A673 (cell line): Measurements from ENCODE around the gene ARNT2. TPM values are rescaled to one million over a fixed set of nuclear protein-coding genes. Genes with fewer than 3 reads are reported as not detected.

ENCODE experiments used
- BruUV-seq: library from RNA; stranded (reverse); fragments of 400-500 nt; replicated peaks from 2 replicates; lab custom pipeline; 2021; lab: Mats Ljungman, UMichigan
- CTCF ChIA-PET: fragments of 300-600 bp; sonication (Branson Sonifier 250); formaldehyde crosslinking; loops from one replicate; lab custom pipeline; 2022; ENCODE audit warnings: antibody characterized with exemption; lab: Charles Lee
- POLR2A ChIA-PET: fragments of 300-600 bp; sonication (Branson Sonifier 250); formaldehyde crosslinking; loops from one replicate; lab custom pipeline; 2022; ENCODE audit warnings: antibody characterized with exemption; ENCODE audit not compliant: low non-redundant PET; lab: Charles Lee
- DNase-seq: peaks from one replicate; pipeline ENCODE4 v3.0.0-alpha.2; 2015; ENCODE audit warnings: low spot score
- H3K27ac ChIP-seq: fragments of 200-600 bp; sonication (generic); 2 replicates; pipeline ENCODE4 v1.5.1; 2016; ENCODE audit warnings: mixed run types, low read depth, mild to moderate bottlenecking, mixed read lengths, antibody characterized with exemption, low read length; ENCODE audit not compliant: poor library complexity, severe bottlenecking
- H3K27me3 ChIP-seq: fragments of 200-600 bp; sonication (generic); replicated peaks from 2 replicates; pipeline ENCODE4 v1.6.1; 2017; ENCODE audit warnings: mixed run types, low read depth, mild to moderate bottlenecking, mixed read lengths, antibody characterized with exemption, low read length; ENCODE audit not compliant: insufficient read depth, poor library complexity
- H3K36me3 ChIP-seq: fragments of 200-600 bp; sonication (generic); 2 replicates; pipeline ENCODE4 v1.6.1; 2016; ENCODE audit warnings: mixed run types, mild to moderate bottlenecking, mixed read lengths, antibody characterized with exemption, low read length; ENCODE audit not compliant: insufficient read depth, poor library complexity, severe bottlenecking
- H3K4me1 ChIP-seq: fragments of 200-600 bp; sonication (generic); 2 replicates; pipeline ENCODE4 v1.6.1; 2017; ENCODE audit warnings: mixed run types, mild to moderate bottlenecking, mixed read lengths, antibody characterized with exemption, low read length; ENCODE audit not compliant: insufficient read depth, poor library complexity, severe bottlenecking
- H3K4me3 ChIP-seq: fragments of 200-600 bp; sonication (generic); 2 replicates; pipeline ENCODE4 v1.5.1; 2016; ENCODE audit warnings: low read depth, mixed run types, mild to moderate bottlenecking, mixed read lengths, low read length; ENCODE audit not compliant: poor library complexity, severe bottlenecking
- H3K9me3 ChIP-seq: fragments of 200-600 bp; sonication (generic); 2 replicates; pipeline ENCODE4 v1.6.1; 2016; ENCODE audit warnings: mixed run types, low read depth, mild to moderate bottlenecking, mixed read lengths, antibody characterized with exemption, low read length; ENCODE audit not compliant: poor library complexity, severe bottlenecking
- EZH2 ChIP-seq: fragments of 200-600 bp; sonication (generic); IDR thresholded peaks from 2 replicates; pipeline ENCODE4 v1.6.1; 2017; ENCODE audit warnings: borderline replicate concordance, low read depth, mild to moderate bottlenecking, mixed read lengths, antibody characterized with exemption, low read length; ENCODE audit not compliant: poor library complexity, severe bottlenecking
- intact Hi-C: fragments of 100-400 bp; cut with micrococcal nuclease; formaldehyde crosslinking; loops from one replicate; pipeline ENCODE4 v1.10.0; 2022; ENCODE audit not compliant: unreplicated experiment
- total RNA-seq: library from RNA; stranded (reverse); gene quantifications from 2 replicates; pipeline ENCODE4 v1.2.3, GENCODE V29; 2021
- TF ChIP-seq, protein P1 (sequence below): fragments of 300-800, 200-600 bp; sonication (generic); conservative IDR thresholded peaks from 2 replicates; pipeline ENCODE4 v1.5.1; 2017; ENCODE audit warnings: low read depth, mild to moderate bottlenecking, antibody characterized with exemption, low read length, moderate library complexity, mixed read lengths

ARNT2 gene
- total RNA-seq, 1 experiment from 2014 or later = 2.1 TPM

DNA sequence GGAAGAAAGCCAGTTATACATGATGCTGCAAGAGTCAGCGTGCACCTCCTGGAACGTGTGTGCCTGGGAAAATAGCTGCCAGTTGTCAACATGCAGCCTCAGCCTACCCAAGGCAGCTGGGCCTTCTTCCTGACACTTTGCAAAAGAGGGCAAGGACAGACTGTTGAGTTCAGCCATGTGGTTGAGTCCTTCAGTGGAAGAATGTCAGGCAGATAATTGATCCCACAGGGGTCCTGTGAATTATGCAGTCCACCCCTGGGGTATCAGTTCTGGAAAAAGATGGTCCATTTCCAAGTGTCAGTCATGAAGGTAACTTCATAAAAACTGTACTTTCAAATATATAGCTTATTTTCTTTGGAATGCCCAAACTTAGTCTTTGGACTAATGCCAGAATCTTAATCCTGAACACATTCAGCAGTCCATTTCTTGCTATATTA lies 79.6 kb downstream of the ARNT2 start:
- Histone ChIP-seq H3K36me3 (no peaks in the 10 kb centered on the region), H3K4me1 (no peaks in the 10 kb centered on the region), H3K27ac (no peak overlapping the region), H3K9me3 (no peaks in the 10 kb centered on the region), H3K27me3 (no peaks in the 10 kb centered on the region), H3K4me3 (no peak overlapping the region)
- CTCF ChIA-PET = no interaction called here
- intact Hi-C loops = no loop called here
- BruUV-seq = no TSS peak
- POLR2A ChIA-PET = no interaction called here
- no peak for DNase-seq
- TF ChIP-seq, protein P1, sequence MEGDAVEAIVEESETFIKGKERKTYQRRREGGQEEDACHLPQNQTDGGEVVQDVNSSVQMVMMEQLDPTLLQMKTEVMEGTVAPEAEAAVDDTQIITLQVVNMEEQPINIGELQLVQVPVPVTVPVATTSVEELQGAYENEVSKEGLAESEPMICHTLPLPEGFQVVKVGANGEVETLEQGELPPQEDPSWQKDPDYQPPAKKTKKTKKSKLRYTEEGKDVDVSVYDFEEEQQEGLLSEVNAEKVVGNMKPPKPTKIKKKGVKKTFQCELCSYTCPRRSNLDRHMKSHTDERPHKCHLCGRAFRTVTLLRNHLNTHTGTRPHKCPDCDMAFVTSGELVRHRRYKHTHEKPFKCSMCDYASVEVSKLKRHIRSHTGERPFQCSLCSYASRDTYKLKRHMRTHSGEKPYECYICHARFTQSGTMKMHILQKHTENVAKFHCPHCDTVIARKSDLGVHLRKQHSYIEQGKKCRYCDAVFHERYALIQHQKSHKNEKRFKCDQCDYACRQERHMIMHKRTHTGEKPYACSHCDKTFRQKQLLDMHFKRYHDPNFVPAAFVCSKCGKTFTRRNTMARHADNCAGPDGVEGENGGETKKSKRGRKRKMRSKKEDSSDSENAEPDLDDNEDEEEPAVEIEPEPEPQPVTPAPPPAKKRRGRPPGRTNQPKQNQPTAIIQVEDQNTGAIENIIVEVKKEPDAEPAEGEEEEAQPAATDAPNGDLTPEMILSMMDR = no peak
- TF ChIP-seq EZH2 = no peak

DNA sequence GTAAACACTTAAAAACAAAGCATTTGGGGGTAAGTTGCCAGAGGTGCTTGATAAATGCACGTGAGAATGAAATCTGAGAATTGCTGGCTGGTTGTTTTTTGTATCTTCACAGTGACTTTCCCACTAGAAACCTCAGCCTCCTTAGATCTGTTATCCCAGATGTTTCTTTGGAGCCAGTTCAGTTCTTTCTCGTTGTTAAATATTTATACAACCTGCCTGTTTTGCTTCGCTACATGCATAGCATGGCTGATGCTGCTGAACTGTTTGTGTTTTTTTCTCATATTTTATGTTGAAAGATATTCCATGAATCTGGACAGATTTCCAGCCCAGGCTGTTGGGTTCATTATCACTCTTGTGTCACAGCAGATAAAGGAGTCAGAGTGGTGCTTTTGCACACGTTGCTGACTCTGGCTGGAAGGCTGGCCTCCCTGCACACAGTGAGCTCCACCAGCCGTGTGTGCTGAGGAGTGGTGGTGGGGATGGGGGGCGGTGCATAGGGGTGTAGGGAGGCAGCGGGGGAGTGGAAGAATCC lies 80.2 kb downstream of the ARNT2 start:
- no TSS peak for BruUV-seq
- intact Hi-C loops = no loop called here
- no peak for DNase-seq
- H3K9me3 ChIP-seq = no peaks in the 10 kb centered on the region
- no peaks in the 10 kb centered on the region for H3K36me3 ChIP-seq
- no peak overlapping the region for H3K27ac ChIP-seq
- H3K4me1 ChIP-seq = no peaks in the 10 kb centered on the region
- ChIA-PET POLR2A (no interaction called here), CTCF (no interaction called here)
- no peak for TF ChIP-seq EZH2
- TF ChIP-seq, protein P1 = no peak
- no peak overlapping the region for H3K4me3 ChIP-seq
- no peaks in the 10 kb centered on the region for H3K27me3 ChIP-seq

DNA sequence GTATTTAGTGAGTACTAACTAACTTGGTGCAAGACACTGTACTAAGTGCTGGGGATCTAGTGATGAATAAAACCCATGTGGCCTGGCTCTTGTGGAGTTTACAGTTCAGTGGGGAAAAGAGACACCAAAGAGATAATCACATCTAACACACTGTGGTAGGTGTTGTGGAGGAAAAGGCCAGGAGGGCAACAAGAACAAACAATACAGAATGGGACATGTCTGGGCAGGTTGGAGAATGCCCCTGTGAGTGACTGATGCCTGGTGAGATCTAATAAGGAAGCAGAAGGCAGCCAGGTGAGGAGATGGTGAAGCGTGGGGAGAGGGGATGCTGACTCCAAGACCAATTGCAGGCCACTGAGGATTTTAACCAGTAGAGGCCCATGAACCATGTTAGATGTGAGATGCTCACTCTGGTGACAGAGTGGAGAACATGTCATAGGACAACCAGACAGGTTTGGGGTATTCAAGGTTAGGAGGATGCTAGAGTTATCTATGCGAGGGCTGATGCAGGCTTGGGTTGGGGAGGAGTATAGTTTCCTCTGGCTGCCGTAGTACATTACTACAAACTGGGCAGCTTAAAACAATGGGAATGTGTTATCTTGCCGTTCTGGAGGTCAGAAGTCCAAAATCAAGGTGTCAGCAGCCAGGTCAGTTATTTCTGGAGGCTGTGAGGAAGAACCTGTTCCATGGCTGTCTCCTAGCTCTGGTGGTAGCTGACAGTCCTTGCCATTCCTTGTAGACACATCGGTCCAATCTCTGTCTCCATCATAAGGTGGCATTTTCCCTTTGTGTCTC lies 81.4 kb downstream of the ARNT2 start:
- no peak for DNase-seq
- no peak overlapping the region for H3K27ac ChIP-seq
- ChIA-PET CTCF (no interaction called here), POLR2A (no interaction called here)
- BruUV-seq = no TSS peak
- H3K27me3 ChIP-seq = no peaks in the 10 kb centered on the region
- no peak overlapping the region for H3K4me3 ChIP-seq
- TF ChIP-seq, protein P1 = no peak
- no peak for TF ChIP-seq EZH2
- H3K9me3 ChIP-seq = no peaks in the 10 kb centered on the region
- H3K36me3 ChIP-seq = no peaks in the 10 kb centered on the region
- no peaks in the 10 kb centered on the region for H3K4me1 ChIP-seq
- intact Hi-C loops = no loop called here
